ENCODE measurements around the gene ACER2. TPM values are rescaled to one million over a fixed set of nuclear protein-coding genes. Genes with fewer than 3 reads are reported as not detected.

ACER2 gene
- total RNA-seq, 1 experiment from 2014 or later, result 9.6 TPM

GRCh38 chr9:19493876-19494275, 85.1 kb downstream of the ACER2 start:
- Histone ChIP-seq H2BK20ac (ENCODE audit: low read depth, low read length, poor library complexity, severe bottlenecking) (no peak overlapping the region), H3K27ac (ENCODE audit: insufficient read length, low read depth, low read length) (no peak overlapping the region), H4K8ac (replicated peaks; ENCODE audit: insufficient read length, low read depth, low read length) (no peak overlapping the region), H3K14ac (ENCODE audit: insufficient read depth, low read length) (no peak overlapping the region), H2AK5ac (ENCODE audit: insufficient read length, low read length) (no peak overlapping the region), H3K4me1 (ENCODE audit: insufficient read depth, low read length) (no peaks in the 10 kb centered on the region), H3K9me3 (ENCODE audit: control insufficient read depth, low read depth, low read length) (no peaks in the 10 kb centered on the region), H3K4me2 (ENCODE audit: insufficient read depth, insufficient read length, low read length) (no peak overlapping the region), H3K56ac (ENCODE audit: insufficient read length, low read depth, low read length) (no peak overlapping the region), H3T11ph (ENCODE audit: low read length) (no peak overlapping the region), H3K27me3 (ENCODE audit: insufficient read depth, low read length) (no peaks in the 10 kb centered on the region), H3K79me2 (ENCODE audit: insufficient read depth, low read length) (no peaks in the 10 kb centered on the region), H3K23me2 (ENCODE audit: insufficient read length, low read depth, low read length, poor library complexity, severe bottlenecking) (no peaks in the 10 kb centered on the region), H2BK5ac (ENCODE audit: insufficient read length, low read length) (no peak overlapping the region), H4K20me1 (ENCODE audit: control insufficient read depth, insufficient read depth, insufficient read length) (no peaks in the 10 kb centered on the region), H3K4ac (ENCODE audit: low read depth, low read length) (no peak overlapping the region), H2BK12ac (ENCODE audit: insufficient read length, low read depth, low read length) (no peak overlapping the region), H3K23ac (ENCODE audit: insufficient read length, low read depth, low read length) (no peak overlapping the region), H2AFZ (ENCODE audit: low read length) (no peak overlapping the region), H4K91ac (ENCODE audit: insufficient read length, low read depth, low read length) (no peak overlapping the region), H2BK15ac (ENCODE audit: low read depth, low read length) (no peak overlapping the region), H2BK120ac (ENCODE audit: low read depth, low read length, poor library complexity, severe bottlenecking) (no peak overlapping the region), H4K5ac (ENCODE audit: insufficient read length, low read depth, low read length) (no peak overlapping the region), H3K9ac (ENCODE audit: extremely low read depth, insufficient read length, low read length) (no peak overlapping the region), H3K79me1 (ENCODE audit: insufficient read depth, low read depth, low read length, poor library complexity, severe bottlenecking) (no peaks in the 10 kb centered on the region), H3K18ac (ENCODE audit: insufficient read length, low read depth, low read length) (no peak overlapping the region)
- Mint-ChIP-seq H3K4me1 (peaks cover 4 to 5% of the 10 kb centered on the region in 2 experiments; a peak in 3 of 4 replicates), H3K36me3 (ENCODE audit: insufficient read depth in 1 of 3, low read depth in 3 of 3) (no peaks in the 10 kb centered on the region), H3K9me3 (no peaks in the 10 kb centered on the region), H3K27ac (peak overlapping the region in 1 of 3 experiments; percentile 20; a peak in 1 of 7 replicates), H3K4me3 (no peak overlapping the region), H3K27me3 (ENCODE audit: low read depth) (no peaks in the 10 kb centered on the region; the same call in 1 of the 2 replicates)
- no peak for TF ChIP-seq CTCF (conservative IDR thresholded peaks at IDR 0.05)
- no CpG with 5 or more reads among the region's 2 CpGs for WGBS (ENCODE audit: extremely low coverage, insufficient read length, low lambda C conversion rate)
- DNase-seq, result no peak

Data from H9 (cell line).